Activated naive CD4-positive, alpha-beta T cell treated with anti-CD3 and anti-CD28 coated beads, Interleukin-2, amount 50 U/mL, for 24 hours (primary cell): ENCODE data around the gene PACSIN2.

Source experiments
- H3K27ac Mint-ChIP-seq: one replicate; pipeline ENCODE4 v1.8.0; 2021; ENCODE audit warnings: mild to moderate bottlenecking, mixed read lengths
- H3K27me3 Mint-ChIP-seq: one replicate; pipeline ENCODE4 v1.8.0; 2021; ENCODE audit warnings: mixed read lengths
- H3K36me3 Mint-ChIP-seq: one replicate; pipeline ENCODE4 v1.8.0; 2021; ENCODE audit warnings: mixed read lengths
- H3K4me1 Mint-ChIP-seq: one replicate; pipeline ENCODE4 v1.8.0; 2021; ENCODE audit warnings: mixed read lengths
- H3K4me3 Mint-ChIP-seq: one replicate; pipeline ENCODE4 v1.8.0; 2021; ENCODE audit warnings: mild to moderate bottlenecking, mixed read lengths
- H3K9me3 Mint-ChIP-seq: one replicate; pipeline ENCODE4 v1.8.0; 2021; ENCODE audit warnings: mixed read lengths

The PACSIN2 gene

GRCh38 chr22:42908374-42908746 lies 106.6 kb downstream of the PACSIN2 start:
- Mint-ChIP-seq H3K36me3 (peaks cover 3% of the 10 kb centered on the region), H3K27ac (no peak overlapping the region), H3K4me3 (no peak overlapping the region), H3K27me3 (no peaks in the 10 kb centered on the region), H3K4me1 (peaks cover 4% of the 10 kb centered on the region), H3K9me3 (no peaks in the 10 kb centered on the region)

DNA sequence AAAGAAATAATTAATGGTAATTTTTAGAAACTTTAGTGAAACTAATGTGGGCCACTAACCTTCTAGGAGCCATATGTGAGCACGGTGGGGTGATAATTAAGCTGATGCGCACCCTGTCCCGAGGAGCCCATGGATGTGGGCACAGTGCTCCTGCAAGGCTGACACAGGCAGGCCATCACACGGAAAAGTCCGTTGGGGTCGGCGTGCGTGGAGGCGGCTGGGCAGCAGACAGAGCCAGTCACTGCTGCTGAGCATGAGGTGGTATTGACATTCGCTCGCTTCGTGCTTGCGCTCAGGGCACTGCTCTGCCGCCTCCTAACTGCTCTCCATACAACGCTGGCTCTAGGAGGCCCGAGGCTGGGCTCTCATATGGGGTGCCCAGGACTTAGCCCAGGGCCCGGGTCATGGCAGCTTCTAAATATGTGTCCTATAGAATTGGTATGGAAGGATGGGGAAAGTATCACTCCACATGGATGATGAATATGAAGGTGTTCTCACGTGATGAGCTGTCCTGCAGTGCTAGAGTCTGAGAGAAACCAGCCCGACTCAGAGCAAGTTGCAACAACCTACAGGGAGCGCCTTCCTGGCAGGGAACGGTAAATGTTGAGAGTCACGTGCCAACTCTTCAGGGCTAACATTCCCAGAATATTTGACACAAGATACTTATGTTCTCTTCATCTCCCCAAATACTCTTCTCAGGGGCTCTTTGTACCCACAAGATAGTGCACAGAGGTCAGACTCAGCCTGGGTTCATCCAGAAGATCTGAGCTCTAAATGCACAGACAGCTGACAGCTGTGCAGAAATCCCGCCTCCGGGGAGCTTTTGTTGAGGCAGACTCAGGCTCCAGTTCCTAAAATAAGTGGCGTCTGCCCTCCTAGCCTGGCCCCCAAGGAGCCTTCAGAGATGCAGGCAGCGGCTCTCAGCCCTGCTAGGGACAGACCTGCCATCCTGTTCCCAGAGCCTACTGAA lies 107.3 kb downstream of the PACSIN2 start:
- Mint-ChIP-seq H3K4me1 (peaks cover 4% of the 10 kb centered on the region), H3K36me3 (peaks cover 3% of the 10 kb centered on the region), H3K27me3 (no peaks in the 10 kb centered on the region), H3K9me3 (no peaks in the 10 kb centered on the region), H3K4me3 (no peak overlapping the region), H3K27ac (no peak overlapping the region)

DNA sequence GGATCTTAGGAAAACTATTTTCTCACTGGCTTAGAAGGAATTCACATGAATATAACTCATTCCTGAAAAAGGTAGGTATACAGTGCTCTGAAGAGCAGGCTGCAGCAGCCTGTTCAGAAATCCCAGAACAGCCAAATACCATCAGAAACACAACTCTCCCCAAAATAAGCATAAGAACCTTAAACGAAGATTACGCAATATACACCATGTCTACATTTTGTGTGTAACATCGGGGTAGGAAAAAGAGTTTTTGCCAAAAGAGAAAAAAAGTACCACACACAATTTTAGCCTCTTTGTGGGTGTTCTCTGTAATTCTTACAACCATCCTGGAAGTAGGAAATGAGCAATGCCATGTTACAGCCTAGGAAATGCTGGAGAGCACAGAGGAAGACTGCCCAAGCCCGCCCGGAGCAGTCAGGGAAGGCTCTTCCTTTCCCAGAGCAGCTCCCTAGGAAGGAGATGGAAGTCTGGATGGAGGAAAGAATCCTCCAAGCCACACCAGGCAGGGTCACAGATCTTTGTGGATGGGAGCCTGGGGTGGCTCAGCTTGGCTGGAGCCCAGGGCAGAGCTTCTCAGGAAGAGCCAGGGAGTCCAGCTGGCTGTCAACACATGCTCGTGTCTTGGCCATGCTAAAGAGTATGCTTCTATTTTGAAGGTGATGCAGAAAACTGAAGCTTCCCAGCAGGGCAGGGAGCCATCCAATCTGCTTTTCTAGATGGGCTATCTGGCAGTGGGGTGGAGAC lies 108.2 kb downstream of the PACSIN2 start:
- no peaks in the 10 kb centered on the region for H3K27me3 Mint-ChIP-seq
- H3K27ac Mint-ChIP-seq = no peak overlapping the region
- H3K36me3 Mint-ChIP-seq = peaks cover 3% of the 10 kb centered on the region
- H3K9me3 Mint-ChIP-seq = no peaks in the 10 kb centered on the region
- H3K4me1 Mint-ChIP-seq = peaks cover 4% of the 10 kb centered on the region
- no peak overlapping the region for H3K4me3 Mint-ChIP-seq

DNA sequence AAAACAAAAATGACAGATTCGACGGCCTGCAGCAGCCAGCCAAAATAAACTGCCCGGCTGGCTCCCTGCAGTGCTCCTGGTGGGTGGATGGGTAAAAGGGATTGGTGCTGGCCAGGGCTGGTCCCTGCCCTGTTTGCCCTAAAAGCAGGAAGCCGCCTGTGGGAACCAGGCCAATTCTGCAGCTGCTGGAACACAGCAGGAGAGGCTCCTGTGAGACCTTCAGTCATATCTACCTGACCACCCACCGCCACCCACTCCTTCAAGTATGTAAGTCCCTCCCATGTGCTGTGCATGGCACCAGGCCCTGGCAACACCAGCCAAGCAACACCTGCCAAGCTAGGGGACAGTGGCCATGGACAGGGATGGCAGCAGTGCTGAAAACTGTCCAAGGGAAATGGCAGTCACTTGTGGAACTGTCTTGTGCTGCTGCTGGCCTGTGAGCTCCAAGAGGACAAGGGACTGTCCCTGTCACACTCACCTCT lies 109.2 kb downstream of the PACSIN2 start:
- Mint-ChIP-seq H3K27ac (no peak overlapping the region), H3K4me3 (no peak overlapping the region), H3K9me3 (no peaks in the 10 kb centered on the region), H3K4me1 (peaks cover 4% of the 10 kb centered on the region), H3K27me3 (no peaks in the 10 kb centered on the region), H3K36me3 (no peaks in the 10 kb centered on the region)

GRCh38 chr22:42905217-42905616 lies 109.7 kb downstream of the PACSIN2 start:
- Mint-ChIP-seq H3K36me3 (no peaks in the 10 kb centered on the region), H3K4me3 (no peak overlapping the region), H3K27ac (no peak overlapping the region), H3K4me1 (peaks cover 4% of the 10 kb centered on the region), H3K9me3 (no peaks in the 10 kb centered on the region), H3K27me3 (no peaks in the 10 kb centered on the region)

DNA sequence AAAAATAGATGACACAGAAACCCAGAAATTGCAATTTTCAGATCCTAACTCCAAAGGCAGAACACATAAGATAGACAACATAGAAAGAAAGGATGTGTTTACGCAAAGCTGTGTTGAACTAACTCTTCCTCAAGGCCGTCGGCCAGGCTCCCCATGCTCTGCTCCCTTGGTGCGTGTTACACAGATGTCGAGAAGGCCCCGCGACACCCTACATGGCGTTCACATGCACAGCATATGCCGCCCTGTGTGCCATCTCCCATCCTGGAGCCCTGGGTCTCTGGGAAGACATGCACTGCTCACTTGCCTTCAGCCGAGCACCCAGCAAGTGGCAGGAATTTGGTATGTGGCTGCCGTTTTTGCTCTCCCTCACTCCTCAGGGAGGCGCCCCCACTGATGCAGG lies 110.9 kb downstream of the PACSIN2 start:
- Mint-ChIP-seq H3K27ac (no peak overlapping the region), H3K9me3 (no peaks in the 10 kb centered on the region), H3K27me3 (no peaks in the 10 kb centered on the region), H3K36me3 (no peaks in the 10 kb centered on the region), H3K4me3 (no peak overlapping the region), H3K4me1 (peaks cover 7% of the 10 kb centered on the region)

GRCh38 chr22:42902875-42903510 lies 112.0 kb downstream of the PACSIN2 start:
- Mint-ChIP-seq H3K9me3 (no peaks in the 10 kb centered on the region), H3K27me3 (no peaks in the 10 kb centered on the region), H3K27ac (no peak overlapping the region), H3K4me3 (no peak overlapping the region), H3K4me1 (peaks cover 3% of the 10 kb centered on the region), H3K36me3 (no peaks in the 10 kb centered on the region)

DNA sequence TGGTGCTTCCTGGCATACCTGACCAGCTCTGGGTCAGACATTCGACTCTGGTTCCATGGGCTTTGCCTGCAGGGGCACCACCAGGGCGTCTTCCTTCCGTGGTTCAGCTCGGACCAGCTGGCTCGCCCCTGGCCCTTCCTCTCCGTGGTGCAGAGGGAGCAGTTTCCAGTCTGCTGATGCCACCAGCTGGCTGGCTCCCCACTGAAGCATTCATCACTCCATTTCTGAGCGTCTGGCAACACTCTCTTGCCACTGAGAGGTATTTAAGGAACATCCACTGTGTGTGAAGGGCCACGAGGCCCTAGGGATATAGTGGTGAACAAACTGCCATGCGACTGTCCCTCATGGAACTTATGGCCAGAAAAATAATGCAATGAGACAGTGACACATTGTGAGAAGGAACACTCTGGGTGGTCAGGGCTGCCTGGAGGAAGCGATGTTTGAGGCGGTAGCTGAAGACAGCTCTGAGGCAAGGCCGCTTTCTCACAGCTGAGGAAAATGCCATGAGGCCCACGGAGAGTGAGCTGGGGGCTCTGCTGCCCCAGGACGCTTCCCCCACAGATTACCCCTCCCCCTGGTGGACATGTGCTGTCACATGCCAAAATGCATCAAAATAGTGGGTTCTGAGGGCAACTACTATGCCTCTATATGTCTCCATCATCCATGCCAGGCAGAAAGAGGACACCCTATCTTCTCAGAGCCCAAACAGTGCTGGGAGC lies 113.0 kb downstream of the PACSIN2 start:
- H3K36me3 Mint-ChIP-seq = no peaks in the 10 kb centered on the region
- H3K9me3 Mint-ChIP-seq = no peaks in the 10 kb centered on the region
- peaks cover 10% of the 10 kb centered on the region for H3K4me1 Mint-ChIP-seq
- H3K4me3 Mint-ChIP-seq = no peak overlapping the region
- no peaks in the 10 kb centered on the region for H3K27me3 Mint-ChIP-seq
- H3K27ac Mint-ChIP-seq = no peak overlapping the region

GRCh38 chr22:42897960-42898359 lies 117.0 kb downstream of the PACSIN2 start:
- H3K27me3 Mint-ChIP-seq = no peaks in the 10 kb centered on the region
- no peak overlapping the region for H3K27ac Mint-ChIP-seq
- no peak overlapping the region for H3K4me3 Mint-ChIP-seq
- H3K4me1 Mint-ChIP-seq = peaks cover 45% of the 10 kb centered on the region
- H3K36me3 Mint-ChIP-seq = no peaks in the 10 kb centered on the region
- no peaks in the 10 kb centered on the region for H3K9me3 Mint-ChIP-seq

- H3K4me1 Mint-ChIP-seq = peaks cover 45% of the 10 kb centered on the region
- no peak overlapping the region for H3K4me3 Mint-ChIP-seq
- no peaks in the 10 kb centered on the region for H3K9me3 Mint-ChIP-seq
- peak overlapping the region; percentile 31 for H3K27ac Mint-ChIP-seq
- H3K36me3 Mint-ChIP-seq = no peaks in the 10 kb centered on the region
- H3K27me3 Mint-ChIP-seq = no peaks in the 10 kb centered on the region
Observed at GRCh38 chr22:42895541-42895981, 119.4 kb downstream of the PACSIN2 start.

DNA sequence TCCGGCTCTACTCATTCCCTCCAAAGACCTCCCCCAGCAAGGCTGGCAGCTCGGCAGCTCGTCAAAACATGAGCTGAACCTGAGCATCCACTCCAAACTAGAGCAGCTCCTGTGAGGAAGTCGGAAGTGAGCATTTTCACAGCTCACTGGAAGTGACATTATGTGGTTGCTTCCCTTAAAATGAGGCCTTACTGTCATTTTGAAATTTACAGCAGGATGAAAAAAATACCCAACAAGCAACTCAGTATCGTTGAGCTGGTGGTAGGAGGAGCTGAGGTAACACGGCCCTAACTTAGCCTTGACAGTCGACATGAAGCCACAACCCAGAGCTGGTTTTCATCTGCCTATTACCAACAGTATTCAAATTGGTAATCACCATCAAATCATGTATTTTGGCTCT lies 119.9 kb downstream of the PACSIN2 start:
- Mint-ChIP-seq H3K4me1 (peaks cover 45% of the 10 kb centered on the region), H3K36me3 (no peaks in the 10 kb centered on the region), H3K9me3 (no peaks in the 10 kb centered on the region), H3K4me3 (no peak overlapping the region), H3K27me3 (no peaks in the 10 kb centered on the region), H3K27ac (peak overlapping the region; percentile 31)

- Mint-ChIP-seq H3K4me3 (no peak overlapping the region), H3K36me3 (peaks cover 3% of the 10 kb centered on the region), H3K9me3 (no peaks in the 10 kb centered on the region), H3K27ac (peak overlapping the region; percentile 35), H3K27me3 (no peaks in the 10 kb centered on the region), H3K4me1 (peaks cover 52% of the 10 kb centered on the region)
Observed at GRCh38 chr22:42893371-42894150, 121.4 kb downstream of the PACSIN2 start.

DNA sequence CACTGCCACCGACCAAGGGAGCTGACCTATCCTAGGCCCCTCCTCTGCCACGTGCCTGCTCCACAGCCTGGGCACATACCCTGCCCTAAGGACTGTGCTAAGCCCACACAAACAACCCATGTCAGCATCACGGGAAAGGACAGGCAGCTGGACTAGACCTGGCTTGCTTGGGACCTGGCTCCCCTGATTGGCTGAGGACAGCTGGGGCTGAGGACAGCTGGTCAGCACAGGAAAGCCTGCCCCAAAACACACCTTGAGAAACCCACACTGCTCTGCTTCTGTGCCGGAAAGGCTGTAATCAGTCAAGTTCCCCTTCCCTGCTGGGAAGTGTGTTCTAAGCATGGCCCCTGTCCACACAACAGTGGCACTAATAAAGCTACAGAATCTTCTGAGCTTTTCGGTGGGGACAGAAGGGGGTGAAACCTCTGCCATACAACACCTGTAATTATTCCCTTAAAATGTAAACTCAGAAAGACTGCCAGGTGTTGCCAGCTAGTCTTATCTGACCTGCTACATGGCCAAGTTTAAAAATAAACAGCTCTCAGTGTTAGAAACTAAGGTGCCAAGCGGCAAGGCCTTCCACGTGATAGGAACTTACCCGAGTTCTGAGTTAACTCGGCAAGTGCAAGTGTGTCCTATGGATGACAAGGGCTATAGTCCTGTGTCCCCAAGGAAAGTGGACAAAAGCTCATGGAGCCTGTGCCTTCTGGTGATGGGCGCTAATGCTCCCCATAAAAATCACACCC lies 122.2 kb downstream of the PACSIN2 start:
- Mint-ChIP-seq H3K27me3 (no peaks in the 10 kb centered on the region), H3K4me1 (peaks cover 53% of the 10 kb centered on the region), H3K9me3 (no peaks in the 10 kb centered on the region), H3K36me3 (peaks cover 3% of the 10 kb centered on the region), H3K4me3 (no peak overlapping the region), H3K27ac (peak overlapping the region; percentile 46)

DNA sequence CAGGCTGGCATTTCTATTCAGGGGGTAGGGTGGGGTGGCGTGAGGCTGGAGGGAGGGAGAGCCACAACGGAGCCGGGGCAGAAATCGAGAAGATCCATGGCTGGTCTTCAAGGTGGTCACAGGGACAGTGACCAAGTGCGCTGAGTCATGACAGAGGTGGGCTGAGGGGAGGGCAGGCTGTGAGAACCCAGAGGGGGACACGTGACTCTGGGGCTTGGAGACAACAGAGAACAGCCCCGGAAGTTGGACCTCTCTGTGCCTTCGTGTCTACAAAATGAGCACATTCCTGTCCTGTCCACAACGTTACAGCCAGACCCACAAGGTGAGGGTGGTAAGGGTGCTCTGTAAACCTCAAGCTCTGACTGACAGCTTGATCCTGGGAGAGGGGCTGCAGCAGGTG lies 122.8 kb downstream of the PACSIN2 start:
- H3K4me3 Mint-ChIP-seq = no peak overlapping the region
- peaks cover 47% of the 10 kb centered on the region for H3K4me1 Mint-ChIP-seq
- peaks cover 3% of the 10 kb centered on the region for H3K36me3 Mint-ChIP-seq
- peak overlapping the region; percentile 46 for H3K27ac Mint-ChIP-seq
- H3K27me3 Mint-ChIP-seq = no peaks in the 10 kb centered on the region
- H3K9me3 Mint-ChIP-seq = no peaks in the 10 kb centered on the region
